ENCODE data around the gene EMILIN3. TPM values are rescaled to one million over a fixed set of nuclear protein-coding genes. Genes with fewer than 3 reads are reported as not detected.

EMILIN3 gene
- total RNA-seq, 1 experiment from 2014 or later: 1.7 TPM

DNA sequence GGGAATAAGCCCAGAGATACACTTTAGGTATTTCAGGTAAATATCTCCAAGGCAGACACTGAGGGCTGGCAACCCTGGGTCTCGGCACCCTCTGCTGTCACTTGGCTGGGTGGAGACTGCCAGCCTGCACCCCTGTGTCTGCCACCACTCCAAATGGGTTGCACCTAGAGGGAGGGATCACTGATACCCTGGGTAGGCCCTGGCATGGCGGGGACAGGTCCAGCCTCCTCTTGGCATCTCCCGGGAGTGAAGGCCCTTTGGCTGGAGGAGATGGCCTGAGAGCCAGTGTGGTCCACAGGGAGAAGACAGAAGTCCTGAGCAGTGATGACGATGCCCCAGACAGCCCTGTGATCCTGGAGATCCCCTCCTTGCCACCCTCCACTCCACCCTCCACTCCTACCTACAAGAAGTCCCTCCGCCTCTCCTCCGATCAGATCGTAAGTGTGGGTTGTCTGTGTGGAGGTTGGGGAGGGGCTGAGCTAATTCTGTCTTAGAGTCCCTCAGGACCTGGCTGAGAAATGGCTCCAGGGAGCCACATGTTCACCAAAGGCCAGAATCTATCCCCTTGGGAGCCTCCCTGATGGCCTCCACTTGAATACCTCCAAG, 10.9 kb downstream of the EMILIN3 start:
- H3K4me1 ChIP-seq (ENCODE audit: insufficient read depth, low read length, poor library complexity, severe bottlenecking): no peaks in the 10 kb centered on the region
- TF ChIP-seq CTCF (conservative IDR thresholded peaks at IDR 0.05; ENCODE audit: low read depth, low read length) (no peak), EZH2 (IDR thresholded peaks at IDR 0.05; ENCODE audit: borderline replicate concordance, low read depth, low read length, poor library complexity, severe bottlenecking) (no peak)
- ChIA-PET POLR2A (ENCODE audit: low non-redundant PET) (no interaction called here), CTCF (no interaction called here)
- DNase-seq (ENCODE audit: low spot score): no peak
- H3K9me3 ChIP-seq (ENCODE audit: low read depth, low read length, poor library complexity, severe bottlenecking): no peaks in the 10 kb centered on the region
- no peak overlapping the region for H3K27ac ChIP-seq (ENCODE audit: low read depth, low read length, poor library complexity, severe bottlenecking)
- H3K36me3 ChIP-seq (ENCODE audit: insufficient read depth, low read length, poor library complexity, severe bottlenecking): no peaks in the 10 kb centered on the region
- intact Hi-C loops (cut with micrococcal nuclease; ENCODE audit: unreplicated experiment): no loop called here
- H3K4me3 ChIP-seq (ENCODE audit: low read depth, low read length, poor library complexity, severe bottlenecking): no peak overlapping the region
- no peaks in the 10 kb centered on the region for H3K27me3 ChIP-seq (replicated peaks; ENCODE audit: insufficient read depth, low read depth, low read length, poor library complexity)
- BruUV-seq (replicated peaks): no TSS peak

GRCh38 chr20:41355192-41355591, 11.4 kb downstream of the EMILIN3 start:
- Histone ChIP-seq H3K4me3 (ENCODE audit: low read depth, low read length, poor library complexity, severe bottlenecking) (no peak overlapping the region), H3K9me3 (ENCODE audit: low read depth, low read length, poor library complexity, severe bottlenecking) (no peaks in the 10 kb centered on the region), H3K4me1 (ENCODE audit: insufficient read depth, low read length, poor library complexity, severe bottlenecking) (no peaks in the 10 kb centered on the region), H3K27me3 (replicated peaks; ENCODE audit: insufficient read depth, low read depth, low read length, poor library complexity) (no peaks in the 10 kb centered on the region), H3K27ac (ENCODE audit: low read depth, low read length, poor library complexity, severe bottlenecking) (no peak overlapping the region), H3K36me3 (ENCODE audit: insufficient read depth, low read length, poor library complexity, severe bottlenecking) (no peaks in the 10 kb centered on the region)
- BruUV-seq (replicated peaks): no TSS peak
- ChIA-PET CTCF (no interaction called here), POLR2A (ENCODE audit: low non-redundant PET) (no interaction called here)
- TF ChIP-seq CTCF (conservative IDR thresholded peaks at IDR 0.05; ENCODE audit: low read depth, low read length): no peak
- TF ChIP-seq EZH2 (IDR thresholded peaks at IDR 0.05; ENCODE audit: borderline replicate concordance, low read depth, low read length, poor library complexity, severe bottlenecking): no peak
- DNase-seq (ENCODE audit: low spot score): no peak
- intact Hi-C loops (cut with micrococcal nuclease; ENCODE audit: unreplicated experiment): no loop called here

- intact Hi-C loops (cut with micrococcal nuclease; ENCODE audit: unreplicated experiment): no loop called here
- DNase-seq (ENCODE audit: low spot score): no peak
- H3K4me1 ChIP-seq (ENCODE audit: insufficient read depth, low read length, poor library complexity, severe bottlenecking): no peaks in the 10 kb centered on the region
- POLR2A ChIA-PET (ENCODE audit: low non-redundant PET): no interaction called here
- CTCF ChIA-PET: no interaction called here
- H3K4me3 ChIP-seq (ENCODE audit: low read depth, low read length, poor library complexity, severe bottlenecking): no peak overlapping the region
- BruUV-seq (replicated peaks): no TSS peak
- no peak overlapping the region for H3K27ac ChIP-seq (ENCODE audit: low read depth, low read length, poor library complexity, severe bottlenecking)
- H3K36me3 ChIP-seq (ENCODE audit: insufficient read depth, low read length, poor library complexity, severe bottlenecking): no peaks in the 10 kb centered on the region
- no peaks in the 10 kb centered on the region for H3K27me3 ChIP-seq (replicated peaks; ENCODE audit: insufficient read depth, low read depth, low read length, poor library complexity)
- no peaks in the 10 kb centered on the region for H3K9me3 ChIP-seq (ENCODE audit: low read depth, low read length, poor library complexity, severe bottlenecking)
- TF ChIP-seq EZH2 (IDR thresholded peaks at IDR 0.05; ENCODE audit: borderline replicate concordance, low read depth, low read length, poor library complexity, severe bottlenecking): no peak
- no peak for TF ChIP-seq CTCF (conservative IDR thresholded peaks at IDR 0.05; ENCODE audit: low read depth, low read length)
These were observed 13.1 kb downstream of the EMILIN3 start for GRCh38 chr20:41353530-41353929.
